ENCODE results near the gene LAMTOR3.
"Not testable (repeated sequence)": the region's sequence is repeated elsewhere in the genome, so short reads cannot be mapped to it uniquely, and the experiment has no call there.

The LAMTOR3 gene

GRCh38 chr4:99830051-99830450 is 64.2 kb downstream of the LAMTOR3 start:
- DNase-seq (ENCODE audit: low read depth in 3 of 3) = not testable (repeated sequence)

GRCh38 chr4:99828477-99828876 is 65.8 kb downstream of the LAMTOR3 start:
- DNase-seq (ENCODE audit: low read depth in 3 of 3) = no peak
